Thoracic aorta (tissue), 2 donors: ENCODE measurements around the gene CD164. TPM values are rescaled to one million over a fixed set of nuclear protein-coding genes. Genes with fewer than 3 reads are reported as not detected.

ENCODE experiments used
- ATAC-seq: fragments of 150-250 bp; one replicate; pipeline ENCODE4 v1.8.0; 2017; ENCODE audit warnings: low read depth; ENCODE audit not compliant: insufficient number of reproducible peaks, low FRiP score
- DNase-seq: peaks from one replicate; pipeline ENCODE4 v3.0.0-alpha.2; 2020; ENCODE audit warnings: low spot score
- H3K27ac ChIP-seq, 2 donors: fragments of 200-600 bp; sonication (generic); 1 replicate in 1 of 2; 2 replicates in 1 of 2; pipeline ENCODE4 v1.5.1; 2016; ENCODE audit warnings: mild to moderate bottlenecking in 2 of 2, moderate library complexity in 2 of 2
- H3K27me3 ChIP-seq: fragments of 200-600 bp; sonication (generic); replicated peaks from 2 replicates; pipeline ENCODE4 v1.6.0; 2016; ENCODE audit warnings: mild to moderate bottlenecking; ENCODE audit not compliant: insufficient read depth
- H3K36me3 ChIP-seq: fragments of 200-600 bp; sonication (generic); one replicate; pipeline ENCODE4 v1.5.1; 2016
- H3K4me1 ChIP-seq, 2 donors: fragments of 200-600 bp; sonication (generic); 1 replicate in 1 of 2; 2 replicates in 1 of 2; pipeline versions ENCODE4 v1.5.1 to v1.6.0; 2016; ENCODE audit warnings: low read depth in 2 of 2, mild to moderate bottlenecking in 1 of 2; ENCODE audit not compliant: control insufficient read depth in 1 of 2
- H3K4me3 ChIP-seq: fragments of 200-600 bp; sonication (generic); 2 replicates; pipeline ENCODE4 v1.5.1; 2016; ENCODE audit warnings: mild to moderate bottlenecking
- H3K9me3 ChIP-seq: fragments of 200-600 bp; sonication (generic); 2 replicates; pipeline ENCODE4 v1.5.1; 2016
- total RNA-seq, 2 donors: library from RNA; depleted of rRNA; stranded (reverse); fragments of >200 nt; gene quantifications; one replicate each; pipeline versions ENCODE4 v1.1.0 to v1.2.3, GENCODE V29; 2016
- TF ChIP-seq, protein P1 (sequence below): fragments of 200-600 bp; sonication (generic); IDR thresholded peaks from one replicate; pipeline ENCODE4 v1.5.1; 2019; ENCODE audit warnings: antibody characterized with exemption

The CD164 gene
- total RNA-seq, 2 donors from 2014 or later = 166 to 223 TPM

DNA sequence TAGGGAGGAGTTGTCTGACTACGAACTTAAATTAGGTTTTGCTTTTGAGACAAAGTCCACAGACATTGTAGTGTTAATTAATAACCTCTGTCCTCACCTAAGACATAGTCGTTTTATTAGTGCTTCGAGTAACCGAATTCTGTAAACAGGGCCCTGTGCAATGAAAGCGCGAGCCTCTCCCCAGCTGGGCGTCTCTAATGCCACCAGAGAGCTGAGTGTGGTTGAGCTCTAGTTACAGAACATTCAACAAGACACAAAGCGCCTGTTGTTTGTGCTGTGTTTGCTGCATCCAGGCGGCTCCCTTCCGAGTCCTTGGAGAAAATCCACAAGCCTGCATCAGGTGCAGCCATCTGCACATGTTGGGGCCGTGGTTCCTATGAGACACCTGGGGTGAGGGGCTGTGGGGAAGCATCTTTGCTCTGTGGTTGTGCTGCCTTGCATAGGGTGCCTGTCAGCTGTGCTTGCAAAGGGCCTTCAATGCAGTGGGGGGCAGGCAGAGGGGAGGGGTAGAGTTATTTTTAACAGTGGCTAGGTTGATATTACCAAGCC lies 63.9 kb downstream of the CD164 start:
- ATAC-seq = no peak
- Histone ChIP-seq H3K9me3 (no peaks in the 10 kb centered on the region), H3K4me3 (no peak overlapping the region), H3K4me1 (peaks cover 6 to 8% of the 10 kb centered on the region in 2 donors), H3K27me3 (no peaks in the 10 kb centered on the region), H3K27ac (no peak overlapping the region), H3K36me3 (no peaks in the 10 kb centered on the region)
- DNase-seq = no peak
- TF ChIP-seq, protein P1, sequence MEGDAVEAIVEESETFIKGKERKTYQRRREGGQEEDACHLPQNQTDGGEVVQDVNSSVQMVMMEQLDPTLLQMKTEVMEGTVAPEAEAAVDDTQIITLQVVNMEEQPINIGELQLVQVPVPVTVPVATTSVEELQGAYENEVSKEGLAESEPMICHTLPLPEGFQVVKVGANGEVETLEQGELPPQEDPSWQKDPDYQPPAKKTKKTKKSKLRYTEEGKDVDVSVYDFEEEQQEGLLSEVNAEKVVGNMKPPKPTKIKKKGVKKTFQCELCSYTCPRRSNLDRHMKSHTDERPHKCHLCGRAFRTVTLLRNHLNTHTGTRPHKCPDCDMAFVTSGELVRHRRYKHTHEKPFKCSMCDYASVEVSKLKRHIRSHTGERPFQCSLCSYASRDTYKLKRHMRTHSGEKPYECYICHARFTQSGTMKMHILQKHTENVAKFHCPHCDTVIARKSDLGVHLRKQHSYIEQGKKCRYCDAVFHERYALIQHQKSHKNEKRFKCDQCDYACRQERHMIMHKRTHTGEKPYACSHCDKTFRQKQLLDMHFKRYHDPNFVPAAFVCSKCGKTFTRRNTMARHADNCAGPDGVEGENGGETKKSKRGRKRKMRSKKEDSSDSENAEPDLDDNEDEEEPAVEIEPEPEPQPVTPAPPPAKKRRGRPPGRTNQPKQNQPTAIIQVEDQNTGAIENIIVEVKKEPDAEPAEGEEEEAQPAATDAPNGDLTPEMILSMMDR = no peak

DNA sequence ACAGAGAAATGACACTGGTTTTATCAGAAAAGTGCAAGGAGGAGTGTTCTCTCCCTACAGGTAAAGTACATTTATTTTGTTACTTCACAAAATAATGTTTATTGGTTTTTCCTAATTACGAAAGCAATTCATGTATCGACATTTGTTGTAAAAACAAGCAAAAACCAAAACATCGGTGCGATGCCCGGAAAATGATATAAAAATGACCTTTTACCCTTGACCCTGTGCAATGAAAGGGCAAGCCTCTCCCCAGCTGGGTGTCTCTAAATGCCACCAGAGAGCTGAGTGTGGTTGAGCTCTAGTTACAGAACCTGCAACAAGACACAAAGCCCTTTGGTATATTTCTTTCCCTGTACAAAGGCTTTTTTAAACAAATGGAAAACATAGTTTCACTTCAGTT lies 65.4 kb downstream of the CD164 start:
- no peaks in the 10 kb centered on the region for H3K36me3 ChIP-seq
- no peak for DNase-seq
- ATAC-seq = no peak
- H3K27ac ChIP-seq = no peak overlapping the region
- H3K9me3 ChIP-seq = no peaks in the 10 kb centered on the region
- TF ChIP-seq, protein P1 = no peak
- no peaks in the 10 kb centered on the region for H3K27me3 ChIP-seq
- H3K4me1 ChIP-seq = no peaks in the 10 kb centered on the region
- H3K4me3 ChIP-seq = no peak overlapping the region

Other genes starting within 250 kb of the CD164 start
- gene PPIL6, start 58.2 kb upstream of the CD164 start, total RNA-seq = 1 to 10 TPM; 2.2 to 5.8 TPM
- gene SMPD2, start 58.3 kb upstream of the CD164 start, total RNA-seq = 10 to 100 TPM; 21.4 to 33.7 TPM
- gene MICAL1, start 73.3 kb upstream of the CD164 start, total RNA-seq = 100 to 1,000 TPM in 1 of 2 donors, 10 to 100 TPM in 1; 60.6 to 105 TPM
- 1 to 10 TPM; 3.2 to 9.5 TPM for gene ZBTB24, start 100.8 kb upstream of the CD164 start, total RNA-seq